H9 (cell line): Measurements from ENCODE around the gene EPC2. TPM values are rescaled to one million over a fixed set of nuclear protein-coding genes. Genes with fewer than 3 reads are reported as not detected.

ENCODE experiments used
- DNase-seq: peaks from one replicate; pipeline ENCODE4 v3.0.0-alpha.2; 2017
- H2AFZ ChIP-seq: one replicate; pipeline ENCODE4 v1.6.1; 2013; ENCODE audit warnings: mild to moderate bottlenecking, low read length, control low read depth, moderate library complexity
- H2AK5ac ChIP-seq: 2 replicates; pipeline ENCODE4 v1.6.1; 2013; ENCODE audit warnings: low read length, control low read depth, mixed read lengths; ENCODE audit not compliant: insufficient read length
- H2BK120ac ChIP-seq: one replicate; pipeline ENCODE4 v1.6.1; 2013; ENCODE audit warnings: low read depth, mild to moderate bottlenecking, low read length, control low read depth, inconsistent platforms; ENCODE audit not compliant: poor library complexity, severe bottlenecking
- H2BK12ac ChIP-seq: 2 replicates; pipeline ENCODE4 v1.6.1; 2013; ENCODE audit warnings: low read length, control low read depth, mixed read lengths, low read depth; ENCODE audit not compliant: insufficient read length
- H2BK15ac ChIP-seq: 2 replicates; pipeline ENCODE4 v1.6.1; 2013; ENCODE audit warnings: low read depth, low read length, control low read depth
- H2BK20ac ChIP-seq: one replicate; pipeline ENCODE4 v1.6.1; 2013; ENCODE audit warnings: low read depth, mild to moderate bottlenecking, low read length, control low read depth, inconsistent platforms; ENCODE audit not compliant: poor library complexity, severe bottlenecking
- H2BK5ac ChIP-seq: 2 replicates; pipeline ENCODE4 v1.6.1; 2013; ENCODE audit warnings: low read length, control low read depth, mixed read lengths; ENCODE audit not compliant: insufficient read length
- H3K14ac ChIP-seq: 2 replicates; pipeline ENCODE4 v1.6.1; 2013; ENCODE audit warnings: low read length, control low read depth; ENCODE audit not compliant: insufficient read depth
- H3K18ac ChIP-seq: 2 replicates; pipeline ENCODE4 v1.6.1; 2013; ENCODE audit warnings: low read depth, mild to moderate bottlenecking, mixed read lengths, low read length, control low read depth; ENCODE audit not compliant: insufficient read length
- H3K23ac ChIP-seq: 2 replicates; pipeline ENCODE4 v1.6.1; 2013; ENCODE audit warnings: low read length, control low read depth, mixed read lengths, low read depth; ENCODE audit not compliant: insufficient read length
- H3K23me2 ChIP-seq: 2 replicates; pipeline ENCODE4 v1.6.1; 2013; ENCODE audit warnings: low read depth, mild to moderate bottlenecking, mixed read lengths, low read length, control low read depth; ENCODE audit not compliant: insufficient read length, poor library complexity, severe bottlenecking
- H3K27ac ChIP-seq: 2 replicates; pipeline ENCODE4 v1.5.1; 2013; ENCODE audit warnings: low read length, control low read depth, mixed read lengths, low read depth; ENCODE audit not compliant: insufficient read length
- H3K27me3 ChIP-seq: 2 replicates; pipeline ENCODE4 v1.6.1; 2013; ENCODE audit warnings: low read length, control low read depth, inconsistent platforms; ENCODE audit not compliant: insufficient read depth
- H3K4ac ChIP-seq: 2 replicates; pipeline ENCODE4 v1.6.1; 2013; ENCODE audit warnings: low read depth, mild to moderate bottlenecking, control low read depth, inconsistent platforms, low read length, moderate library complexity
- H3K4me1 ChIP-seq: 2 replicates; pipeline ENCODE4 v1.6.1; 2013; ENCODE audit warnings: low read length, control low read depth, inconsistent platforms; ENCODE audit not compliant: insufficient read depth
- H3K4me2 ChIP-seq: 2 replicates; pipeline ENCODE4 v1.6.1; 2013; ENCODE audit warnings: low read length, control low read depth, mixed read lengths; ENCODE audit not compliant: insufficient read length, insufficient read depth
- H3K56ac ChIP-seq: 2 replicates; pipeline ENCODE4 v1.6.1; 2013; ENCODE audit warnings: low read depth, mild to moderate bottlenecking, mixed read lengths, low read length, control low read depth; ENCODE audit not compliant: insufficient read length
- H3K79me1 ChIP-seq: 2 replicates; pipeline ENCODE4 v1.6.1; 2013; ENCODE audit warnings: low read depth, mild to moderate bottlenecking, moderate library complexity, low read length, control low read depth, inconsistent platforms; ENCODE audit not compliant: insufficient read depth, poor library complexity, severe bottlenecking
- H3K79me2 ChIP-seq: 2 replicates; pipeline ENCODE4 v1.6.1; 2013; ENCODE audit warnings: low read length, control low read depth, inconsistent platforms; ENCODE audit not compliant: insufficient read depth
- H3K9ac ChIP-seq: 2 replicates; pipeline ENCODE4 v1.6.1; 2013; ENCODE audit warnings: low read length, control low read depth, mixed read lengths; ENCODE audit not compliant: insufficient read length; ENCODE audit errors: extremely low read depth
- H3K9me3 ChIP-seq: one replicate; pipeline ENCODE4 v1.6.1; 2013; ENCODE audit warnings: low read depth, low read length, inconsistent platforms; ENCODE audit not compliant: control insufficient read depth
- H3T11ph ChIP-seq: one replicate; pipeline ENCODE4 v1.6.1; 2013; ENCODE audit warnings: mild to moderate bottlenecking, low read length, control low read depth, inconsistent platforms
- H4K20me1 ChIP-seq: one replicate; pipeline ENCODE4 v1.6.1; 2013; ENCODE audit not compliant: control insufficient read depth, insufficient read length, insufficient read depth
- H4K5ac ChIP-seq: 2 replicates; pipeline ENCODE4 v1.6.1; 2013; ENCODE audit warnings: low read depth, mild to moderate bottlenecking, mixed read lengths, low read length, control low read depth; ENCODE audit not compliant: insufficient read length
- H4K8ac ChIP-seq: replicated peaks from 2 replicates; pipeline ENCODE4 v1.6.1; 2013; ENCODE audit warnings: low read length, control low read depth, mixed read lengths, low read depth; ENCODE audit not compliant: insufficient read length
- H4K91ac ChIP-seq: 2 replicates; pipeline ENCODE4 v1.6.1; 2013; ENCODE audit warnings: low read depth, mild to moderate bottlenecking, moderate library complexity, mixed read lengths, low read length, control low read depth; ENCODE audit not compliant: insufficient read length
- H3K27ac Mint-ChIP-seq, 3 experiments: 2 replicates in 2 of 3; 3 replicates in 1 of 3; pipeline ENCODE4 v1.8.0; 2020 to 2021; ENCODE audit warnings: mixed read lengths in 3 of 3, mild to moderate bottlenecking in 1 of 3, moderate library complexity in 1 of 3
- H3K27me3 Mint-ChIP-seq: 2 replicates; pipeline ENCODE4 v1.8.0; 2021; ENCODE audit warnings: low read depth, mild to moderate bottlenecking, moderate library complexity, mixed read lengths
- H3K36me3 Mint-ChIP-seq, 3 experiments: 2 replicates in 2 of 3; 3 replicates in 1 of 3; pipeline ENCODE4 v1.8.0; 2020 to 2021; ENCODE audit warnings: low read depth in 3 of 3, mixed read lengths in 3 of 3; ENCODE audit not compliant: insufficient read depth in 1 of 3
- H3K4me1 Mint-ChIP-seq, 2 experiments: 2 replicates each; pipeline ENCODE4 v1.8.0; 2020; ENCODE audit warnings: mixed read lengths in 2 of 2
- H3K4me3 Mint-ChIP-seq, 2 experiments: 2 replicates in 1 of 2; 3 replicates in 1 of 2; pipeline ENCODE4 v1.8.0; 2020 to 2021; ENCODE audit warnings: mild to moderate bottlenecking in 2 of 2, mixed read lengths in 2 of 2, moderate library complexity in 1 of 2
- H3K9me3 Mint-ChIP-seq, 2 experiments: 2 replicates in 1 of 2; 3 replicates in 1 of 2; pipeline ENCODE4 v1.8.0; 2020; ENCODE audit warnings: mild to moderate bottlenecking in 2 of 2, mixed read lengths in 2 of 2, moderate library complexity in 1 of 2
- WGBS: extraction: QIAGEN DNeasy Blood & Tissue Kit; methylation state at CpG from one replicate; pipeline ENCODE4 v1.1.7; 2013; ENCODE audit warnings: missing lambda C conversion rate, low lambda C conversion rate, mixed read lengths; ENCODE audit not compliant: insufficient read length; ENCODE audit errors: extremely low coverage; 5-methylcytosine and 5-hydroxymethylcytosine counted together
- total RNA-seq: library from RNA; stranded (reverse); gene quantifications from 2 replicates; pipeline ENCODE4 v1.2.1, GENCODE V29; 2021
- TF ChIP-seq, protein P1 (sequence below): fragments of 200-600 bp; sonication (generic); conservative IDR thresholded peaks from 3 replicates; pipeline ENCODE4 v1.8.0; 2021; ENCODE audit warnings: antibody characterized with exemption, mild to moderate bottlenecking

EPC2 gene
- total RNA-seq, 1 experiment from 2014 or later = 31.3 TPM

DNA sequence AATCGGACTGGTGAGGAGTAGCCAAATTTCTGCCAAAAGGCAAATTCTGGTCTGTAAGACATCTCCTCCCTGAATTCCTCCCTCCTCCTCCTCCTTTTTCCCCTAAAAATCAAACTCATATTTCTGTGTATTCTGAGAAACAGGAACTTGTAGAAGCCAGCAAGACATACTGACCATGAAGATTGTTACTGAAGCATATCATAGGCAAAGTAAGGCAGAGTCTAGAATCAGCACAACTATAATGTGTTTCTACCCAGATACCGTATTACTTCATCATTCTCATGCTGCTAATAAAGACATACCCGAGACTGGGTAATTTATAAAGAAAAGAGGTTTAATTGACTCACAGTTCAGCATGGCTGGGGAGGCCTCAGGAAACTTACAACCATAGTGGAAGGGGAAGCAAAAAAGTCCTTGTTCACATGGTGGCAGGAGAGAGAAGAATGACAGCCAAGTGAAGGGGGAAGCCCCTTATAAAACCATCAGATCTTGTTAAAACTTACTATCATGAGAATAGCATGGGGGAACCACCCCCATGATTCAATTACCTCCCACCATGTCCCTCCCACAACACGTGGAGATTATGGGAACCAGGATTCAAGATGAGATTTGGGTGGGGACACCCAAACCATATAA lies 24.9 kb upstream of the EPC2 start:
- H3K36me3 Mint-ChIP-seq = no peaks in the 10 kb centered on the region; a peak in 1 of 7 replicates

More for the DNA sequence above, 24.9 kb upstream of the EPC2 start:
- H2AFZ ChIP-seq = no peak overlapping the region
- H3K23ac ChIP-seq = no peak overlapping the region
- H4K8ac ChIP-seq = no peak overlapping the region
- no peaks in the 10 kb centered on the region for H3K79me1 ChIP-seq
- TF ChIP-seq, protein P1, sequence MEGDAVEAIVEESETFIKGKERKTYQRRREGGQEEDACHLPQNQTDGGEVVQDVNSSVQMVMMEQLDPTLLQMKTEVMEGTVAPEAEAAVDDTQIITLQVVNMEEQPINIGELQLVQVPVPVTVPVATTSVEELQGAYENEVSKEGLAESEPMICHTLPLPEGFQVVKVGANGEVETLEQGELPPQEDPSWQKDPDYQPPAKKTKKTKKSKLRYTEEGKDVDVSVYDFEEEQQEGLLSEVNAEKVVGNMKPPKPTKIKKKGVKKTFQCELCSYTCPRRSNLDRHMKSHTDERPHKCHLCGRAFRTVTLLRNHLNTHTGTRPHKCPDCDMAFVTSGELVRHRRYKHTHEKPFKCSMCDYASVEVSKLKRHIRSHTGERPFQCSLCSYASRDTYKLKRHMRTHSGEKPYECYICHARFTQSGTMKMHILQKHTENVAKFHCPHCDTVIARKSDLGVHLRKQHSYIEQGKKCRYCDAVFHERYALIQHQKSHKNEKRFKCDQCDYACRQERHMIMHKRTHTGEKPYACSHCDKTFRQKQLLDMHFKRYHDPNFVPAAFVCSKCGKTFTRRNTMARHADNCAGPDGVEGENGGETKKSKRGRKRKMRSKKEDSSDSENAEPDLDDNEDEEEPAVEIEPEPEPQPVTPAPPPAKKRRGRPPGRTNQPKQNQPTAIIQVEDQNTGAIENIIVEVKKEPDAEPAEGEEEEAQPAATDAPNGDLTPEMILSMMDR = no peak
- no peak overlapping the region for H2BK12ac ChIP-seq
- Mint-ChIP-seq H3K4me1 (peaks cover 14 to 15% of the 10 kb centered on the region in 2 experiments), H3K27me3 (no peaks in the 10 kb centered on the region), H3K27ac (no peak overlapping the region), H3K4me3 (no peak overlapping the region), H3K9me3 (no peaks in the 10 kb centered on the region)
- H2BK15ac ChIP-seq = no peak overlapping the region
- H2BK5ac ChIP-seq = no peak overlapping the region
- no peak overlapping the region for H2AK5ac ChIP-seq
- H3K9ac ChIP-seq = no peak overlapping the region
- no peak overlapping the region for H3K27ac ChIP-seq
- no peak overlapping the region for H3K18ac ChIP-seq
- H3K4me1 ChIP-seq = peaks cover 10% of the 10 kb centered on the region; the same call in 1 of the 2 replicates
- DNase-seq = no peak
- H3K23me2 ChIP-seq = no peaks in the 10 kb centered on the region
- H2BK120ac ChIP-seq = no peak overlapping the region
- H4K91ac ChIP-seq = no peak overlapping the region
- H2BK20ac ChIP-seq = no peak overlapping the region
- H4K20me1 ChIP-seq = no peaks in the 10 kb centered on the region
- H3K4me2 ChIP-seq = no peak overlapping the region
- no peak overlapping the region for H3K4ac ChIP-seq
- no CpG with 5 or more reads among the region's 4 CpGs for WGBS
- H3T11ph ChIP-seq = no peak overlapping the region
- H3K27me3 ChIP-seq = no peaks in the 10 kb centered on the region
- no peaks in the 10 kb centered on the region for H3K79me2 ChIP-seq
- H3K14ac ChIP-seq = no peak overlapping the region
- no peak overlapping the region for H4K5ac ChIP-seq
- H3K56ac ChIP-seq = no peak overlapping the region
- no peaks in the 10 kb centered on the region for H3K9me3 ChIP-seq
